ENCODE data around the gene PRSS1.
"Not testable (repeated sequence)": the region's sequence is repeated elsewhere in the genome, so short reads cannot be mapped to it uniquely, and the experiment has no call there.

PRSS1 gene

DNA sequence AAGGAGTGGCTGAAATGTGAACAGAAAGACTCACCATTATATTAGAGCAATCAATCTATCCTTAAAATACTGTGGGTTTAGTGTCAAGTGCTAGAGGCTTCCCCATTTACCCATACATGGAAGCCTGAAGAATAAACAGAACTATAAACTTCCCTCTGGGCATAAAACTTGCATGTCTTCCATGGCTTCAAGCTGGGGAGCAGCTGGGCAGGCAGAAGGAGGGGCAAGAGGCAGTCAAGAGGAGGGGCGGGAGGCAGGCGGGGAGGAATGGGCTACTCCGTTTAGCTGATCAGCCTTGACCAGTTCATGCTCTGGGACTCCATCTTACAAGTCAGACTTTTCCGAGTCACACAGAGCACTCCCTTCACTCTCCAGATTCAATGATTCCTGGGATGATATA lies 3.5 kb upstream of the PRSS1 start:
- ChIA-PET POLR2A (no interaction called here), CTCF (interaction anchor here (1.7 to 2.1 kb wide), 2 partner anchors 9 to 16 kb away, joined by 4 read pairs; no protein-coding TSS in a partner anchor)
- TF ChIP-seq, protein P1, sequence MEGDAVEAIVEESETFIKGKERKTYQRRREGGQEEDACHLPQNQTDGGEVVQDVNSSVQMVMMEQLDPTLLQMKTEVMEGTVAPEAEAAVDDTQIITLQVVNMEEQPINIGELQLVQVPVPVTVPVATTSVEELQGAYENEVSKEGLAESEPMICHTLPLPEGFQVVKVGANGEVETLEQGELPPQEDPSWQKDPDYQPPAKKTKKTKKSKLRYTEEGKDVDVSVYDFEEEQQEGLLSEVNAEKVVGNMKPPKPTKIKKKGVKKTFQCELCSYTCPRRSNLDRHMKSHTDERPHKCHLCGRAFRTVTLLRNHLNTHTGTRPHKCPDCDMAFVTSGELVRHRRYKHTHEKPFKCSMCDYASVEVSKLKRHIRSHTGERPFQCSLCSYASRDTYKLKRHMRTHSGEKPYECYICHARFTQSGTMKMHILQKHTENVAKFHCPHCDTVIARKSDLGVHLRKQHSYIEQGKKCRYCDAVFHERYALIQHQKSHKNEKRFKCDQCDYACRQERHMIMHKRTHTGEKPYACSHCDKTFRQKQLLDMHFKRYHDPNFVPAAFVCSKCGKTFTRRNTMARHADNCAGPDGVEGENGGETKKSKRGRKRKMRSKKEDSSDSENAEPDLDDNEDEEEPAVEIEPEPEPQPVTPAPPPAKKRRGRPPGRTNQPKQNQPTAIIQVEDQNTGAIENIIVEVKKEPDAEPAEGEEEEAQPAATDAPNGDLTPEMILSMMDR (IDR thresholded peaks at IDR 0.05; ENCODE audit: control extremely low read depth, extremely low read depth, low read depth, missing control alignments) = no peak
- no peak for DNase-seq (ENCODE audit: extremely low spot score)

DNA sequence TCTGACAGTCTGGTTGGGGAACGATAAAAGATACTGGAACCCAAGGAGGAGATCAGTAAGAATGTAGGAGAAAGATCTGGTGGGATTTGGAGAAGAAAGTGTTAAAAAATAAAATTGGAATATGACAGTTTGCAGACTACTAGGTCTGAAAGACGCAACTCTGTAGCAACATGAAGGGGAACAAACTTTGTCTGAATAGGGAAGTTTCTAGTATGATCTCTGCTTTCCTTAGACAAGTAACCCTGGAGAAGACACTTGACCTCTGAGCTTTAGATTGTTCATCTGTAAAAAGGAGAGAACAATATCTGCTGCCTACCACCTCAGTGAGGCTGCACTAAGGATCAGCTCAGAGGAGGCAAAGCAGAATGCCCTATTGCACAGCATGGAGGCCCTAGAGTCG lies 3.0 kb upstream of the PRSS1 start:
- POLR2A ChIA-PET = no interaction called here
- no peak for DNase-seq (ENCODE audit: extremely low spot score)
- TF ChIP-seq, protein P1 (IDR thresholded peaks at IDR 0.05; ENCODE audit: control extremely low read depth, extremely low read depth, low read depth, missing control alignments) = no peak
- CTCF ChIA-PET = interaction anchor here (1.7 to 2.1 kb wide), 2 partner anchors 10 to 15 kb away, joined by 4 read pairs; no protein-coding TSS in a partner anchor

DNA sequence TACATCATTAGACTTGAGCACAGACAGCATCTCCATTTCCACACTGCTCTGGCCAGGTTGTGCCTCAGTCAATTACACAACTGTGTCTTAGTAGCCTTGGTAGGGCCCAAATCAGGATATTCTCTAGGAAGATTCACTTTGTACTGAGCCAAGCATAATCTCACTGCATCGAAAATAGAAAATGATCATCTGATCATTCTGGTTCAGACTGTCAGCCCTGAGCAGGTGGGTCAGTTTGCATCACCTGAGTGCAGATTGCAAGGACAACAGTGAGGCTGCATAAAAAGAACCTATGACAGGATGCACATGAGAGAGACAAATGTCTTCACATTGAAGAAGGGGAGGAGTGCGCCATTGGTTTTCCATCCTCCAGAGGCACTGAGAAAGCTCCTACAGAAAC lies 862 bp upstream of the PRSS1 start:
- DNase-seq (ENCODE audit: extremely low spot score); POLR2A ChIA-PET: not testable (repeated sequence)
- CTCF ChIA-PET = interaction anchor here (0.8 to 2.6 kb wide), 2 partner anchors 35 to 40 kb away, joined by 3 to 10 read pairs; no protein-coding TSS in a partner anchor

DNA sequence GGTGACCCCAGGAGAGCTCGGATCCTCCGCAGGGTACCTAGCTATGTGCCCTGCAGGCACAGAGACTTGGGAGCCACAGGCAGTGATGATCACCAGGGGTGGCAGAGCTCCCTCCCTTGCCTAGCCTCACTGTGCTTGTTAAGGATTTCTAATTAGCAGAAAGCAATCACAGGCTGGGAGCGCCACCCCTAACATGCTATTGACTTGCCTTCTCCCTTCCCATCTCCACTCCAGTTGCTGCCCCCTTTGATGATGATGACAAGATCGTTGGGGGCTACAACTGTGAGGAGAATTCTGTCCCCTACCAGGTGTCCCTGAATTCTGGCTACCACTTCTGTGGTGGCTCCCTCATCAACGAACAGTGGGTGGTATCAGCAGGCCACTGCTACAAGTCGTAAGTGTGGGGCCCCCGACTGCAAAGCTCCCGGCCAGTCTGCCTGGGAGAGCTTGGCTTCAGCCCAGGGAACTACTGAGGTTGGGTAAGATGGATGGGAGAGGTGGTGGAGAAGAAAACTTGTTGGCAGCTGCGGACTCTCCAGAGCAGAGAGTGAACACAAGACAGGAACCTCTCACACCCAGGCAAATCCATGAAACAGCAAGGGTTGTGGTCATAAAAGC lies 1.2 kb downstream of the PRSS1 start:
- CTCF ChIA-PET = interaction anchor here (0.8 to 1.7 kb wide), 4 partner anchors 8 to 119 kb away, joined by 3 to 7 read pairs (median 3); no protein-coding TSS in a partner anchor
- POLR2A ChIA-PET = no interaction called here
- DNase-seq (ENCODE audit: extremely low spot score) = no peak
- TF ChIP-seq, protein P1 (IDR thresholded peaks at IDR 0.05; ENCODE audit: control extremely low read depth, extremely low read depth, low read depth, missing control alignments) = no peak

DNA sequence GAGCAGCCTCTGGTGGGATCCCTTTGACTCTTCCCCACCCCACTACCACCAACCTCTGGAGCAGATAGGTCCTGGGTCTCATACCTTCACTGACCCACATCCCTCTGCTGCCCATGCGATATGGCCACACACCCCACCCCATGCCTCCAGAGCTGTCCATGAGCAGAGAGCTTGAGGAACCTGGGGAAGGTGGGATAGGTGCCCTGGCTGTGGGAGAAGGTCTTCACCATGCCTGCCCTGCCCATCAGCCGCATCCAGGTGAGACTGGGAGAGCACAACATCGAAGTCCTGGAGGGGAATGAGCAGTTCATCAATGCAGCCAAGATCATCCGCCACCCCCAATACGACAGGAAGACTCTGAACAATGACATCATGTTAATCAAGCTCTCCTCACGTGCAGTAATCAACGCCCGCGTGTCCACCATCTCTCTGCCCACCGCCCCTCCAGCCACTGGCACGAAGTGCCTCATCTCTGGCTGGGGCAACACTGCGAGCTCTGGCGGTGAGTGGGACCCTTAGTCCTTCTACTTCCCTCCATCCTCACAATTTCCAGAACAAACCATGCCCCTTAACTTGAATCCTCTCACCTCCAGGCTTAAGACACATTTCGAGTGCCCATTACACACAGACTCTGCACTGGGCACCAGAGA lies 2.4 kb downstream of the PRSS1 start:
- POLR2A ChIA-PET; DNase-seq (ENCODE audit: extremely low spot score); CTCF ChIA-PET: not testable (repeated sequence)

DNA sequence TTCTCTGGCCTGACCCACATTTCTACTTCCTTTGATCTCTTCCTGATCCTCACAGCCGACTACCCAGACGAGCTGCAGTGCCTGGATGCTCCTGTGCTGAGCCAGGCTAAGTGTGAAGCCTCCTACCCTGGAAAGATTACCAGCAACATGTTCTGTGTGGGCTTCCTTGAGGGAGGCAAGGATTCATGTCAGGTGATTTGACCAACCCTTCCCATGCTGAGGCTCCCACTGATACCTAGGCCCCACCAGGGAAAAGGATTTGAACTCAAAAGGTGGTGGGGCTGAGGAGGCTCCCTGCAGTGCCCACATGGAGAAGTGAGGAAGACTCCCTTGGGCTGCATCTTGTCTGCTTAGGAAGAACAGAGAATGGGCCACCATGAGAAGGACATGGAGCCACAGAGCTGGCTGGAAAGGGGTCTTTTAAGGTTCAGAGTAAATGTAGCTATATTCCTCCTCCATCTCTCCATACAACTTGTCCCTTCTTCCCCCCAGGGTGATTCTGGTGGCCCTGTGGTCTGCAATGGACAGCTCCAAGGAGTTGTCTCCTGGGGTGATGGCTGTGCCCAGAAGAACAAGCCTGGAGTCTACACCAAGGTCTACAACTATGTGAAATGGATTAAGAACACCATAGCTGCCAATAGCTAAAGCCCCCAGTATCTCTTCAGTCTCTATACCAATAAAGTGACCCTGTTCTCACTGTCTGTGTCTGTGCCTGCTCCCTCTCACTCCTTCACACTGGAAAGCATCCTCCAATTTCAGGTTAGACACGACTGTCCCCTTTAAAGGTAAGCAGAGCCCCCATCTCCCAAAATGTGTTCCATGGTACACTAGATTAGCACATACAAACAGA lies 3.3 kb downstream of the PRSS1 start:
- POLR2A ChIA-PET = no interaction called here
- TF ChIP-seq, protein P1 (IDR thresholded peaks at IDR 0.05; ENCODE audit: control extremely low read depth, extremely low read depth, low read depth, missing control alignments) = no peak
- no peak for DNase-seq (ENCODE audit: extremely low spot score)
- CTCF ChIA-PET = interaction anchor here (0.7 to 2.8 kb wide), 3 partner anchors 30 to 156 kb away, joined by 3 to 10 read pairs (median 3); no protein-coding TSS in a partner anchor

DNA sequence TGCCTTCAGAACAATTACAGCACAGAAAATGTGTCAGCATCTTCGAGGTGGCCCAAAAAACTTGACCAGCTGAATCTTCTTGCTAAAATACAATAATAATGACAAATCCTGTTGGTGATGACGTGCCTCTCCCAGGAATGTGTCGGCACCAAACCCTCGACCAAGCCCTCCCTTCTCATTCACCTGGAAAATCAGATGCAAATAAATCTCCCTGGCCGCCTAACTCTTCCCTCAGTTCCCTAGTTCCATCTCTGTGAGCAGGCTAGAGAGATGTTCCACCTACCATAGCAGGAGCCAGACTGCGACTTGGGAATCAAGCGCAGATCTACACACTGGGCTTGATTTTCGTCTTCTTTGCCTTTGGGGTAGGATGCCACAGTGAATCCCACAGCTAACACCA lies 4.1 kb downstream of the PRSS1 start:
- no peak for DNase-seq (ENCODE audit: extremely low spot score)
- CTCF ChIA-PET = interaction anchor here (1.1 to 2.8 kb wide), 2 partner anchors 30 to 156 kb away, joined by 3 to 10 read pairs; no protein-coding TSS in a partner anchor
- TF ChIP-seq, protein P1 (IDR thresholded peaks at IDR 0.05; ENCODE audit: control extremely low read depth, extremely low read depth, low read depth, missing control alignments) = no peak
- POLR2A ChIA-PET = no interaction called here

DNA sequence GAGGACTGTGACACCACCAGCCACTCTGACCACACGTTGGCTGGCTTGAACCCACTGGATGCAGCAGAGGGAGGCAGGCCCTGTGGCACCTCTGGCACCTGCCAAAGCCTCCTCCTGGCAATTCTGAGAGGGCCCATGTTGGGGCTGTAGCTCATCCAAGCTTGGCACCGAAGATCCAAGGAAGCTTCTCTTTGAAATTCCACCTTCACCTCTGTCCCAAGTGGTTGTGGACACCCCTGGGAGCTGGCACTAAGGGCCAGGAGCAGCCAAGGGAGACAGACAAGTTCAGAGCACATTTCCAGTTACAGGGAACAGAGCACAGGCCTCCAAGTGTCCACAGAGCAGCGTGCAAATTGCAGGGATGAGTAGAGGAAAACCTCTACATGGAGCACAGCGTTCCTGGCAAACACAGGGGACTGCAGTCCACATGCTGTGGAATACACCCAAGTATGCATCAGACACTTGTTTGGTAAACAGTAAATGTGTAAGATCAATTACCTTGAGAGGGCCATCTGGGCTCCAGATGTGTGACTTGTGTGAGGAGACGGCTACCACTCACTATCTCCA lies 4.7 kb downstream of the PRSS1 start:
- DNase-seq (ENCODE audit: extremely low spot score); POLR2A ChIA-PET: not testable (repeated sequence)
- CTCF ChIA-PET = interaction anchor here (2.8 kb wide), 1 partner anchor 29 kb away, joined by 10 read pairs; no protein-coding TSS in a partner anchor

All from GM10248 (cell line).